CD14-positive monocyte (primary cell): ENCODE data around the gene TOR1AIP1. TPM values are rescaled to one million over a fixed set of nuclear protein-coding genes. Genes with fewer than 3 reads are reported as not detected.

Experiments used
- DNase-seq, 3 donors: peaks; one replicate each; pipeline ENCODE4 v3.0.0-alpha.2; 2011 to 2022
- H2AFZ ChIP-seq: 2 replicates; pipeline ENCODE4 v1.6.0; 2012; ENCODE audit warnings: mild to moderate bottlenecking, low read depth, low read length, inconsistent platforms; ENCODE audit not compliant: insufficient read depth, poor library complexity, severe bottlenecking
- H3K27ac ChIP-seq, 2 donors: 1 replicate in 1 of 2; 2 replicates in 1 of 2; pipeline ENCODE4 v1.5.1; 2012 to 2013; ENCODE audit warnings: low read length in 2 of 2, control low read depth in 1 of 2, inconsistent platforms in 1 of 2, low read depth in 1 of 2, mild to moderate bottlenecking in 1 of 2
- H3K27me3 ChIP-seq, 2 donors: one replicate each; pipeline versions ENCODE4 v1.6.0 to v1.6.1; 2011 to 2013; ENCODE audit warnings: low read length in 2 of 2; ENCODE audit not compliant: control insufficient read depth in 2 of 2, insufficient read depth in 2 of 2
- H3K36me3 ChIP-seq, 2 donors: replicated peaks in 1 of 2; 1 replicate in 1 of 2; 2 replicates in 1 of 2; pipeline versions ENCODE4 v1.5.1 to v1.6.1; 2012 to 2013; ENCODE audit warnings: low read length in 2 of 2, control low read depth in 1 of 2, inconsistent platforms in 1 of 2, mild to moderate bottlenecking in 1 of 2; ENCODE audit not compliant: insufficient read depth in 2 of 2, control insufficient read depth in 1 of 2
- H3K4me1 ChIP-seq, 2 donors: 1 replicate in 1 of 2; 2 replicates in 1 of 2; pipeline versions ENCODE4 v1.5.1 to v1.6.1; 2012 to 2013; ENCODE audit warnings: low read length in 2 of 2, control low read depth in 1 of 2, inconsistent platforms in 1 of 2, mild to moderate bottlenecking in 1 of 2, moderate library complexity in 1 of 2; ENCODE audit not compliant: insufficient read depth in 2 of 2, control insufficient read depth in 1 of 2
- H3K4me2 ChIP-seq: replicated peaks from 2 replicates; pipeline ENCODE3; 2012; ENCODE audit warnings: low read length, moderate library complexity, mild to moderate bottlenecking; ENCODE audit not compliant: poor library complexity, severe bottlenecking; ENCODE audit errors: extremely low read depth
- H3K4me3 ChIP-seq, 3 experiments: fragments of 200-600 bp in 1 of 3; sonication (generic) in 1 of 3; replicated peaks in 1 of 3; 1 replicate in 2 of 3; 2 replicates in 1 of 3; pipeline ENCODE4 v1.5.1; 2011 to 2013; ENCODE audit warnings: low read length in 3 of 3, mild to moderate bottlenecking in 3 of 3, control low read depth in 2 of 3, low read depth in 2 of 3, inconsistent platforms in 1 of 3, moderate library complexity in 1 of 3
- H3K79me2 ChIP-seq: 2 replicates; pipeline ENCODE4 v1.6.0; 2012; ENCODE audit warnings: mild to moderate bottlenecking, control low read depth, inconsistent platforms, low read length, moderate library complexity; ENCODE audit not compliant: insufficient read depth
- H3K9ac ChIP-seq: 2 replicates; pipeline ENCODE4 v1.6.0; 2017; ENCODE audit warnings: low read length, mild to moderate bottlenecking; ENCODE audit not compliant: insufficient read depth, poor library complexity, severe bottlenecking
- H3K9me3 ChIP-seq, 2 donors: replicated peaks in 1 of 2; 1 replicate in 1 of 2; 2 replicates in 1 of 2; pipeline versions ENCODE4 v1.5.1 to v1.6.1; 2012 to 2013; ENCODE audit warnings: low read length in 2 of 2, control low read depth in 1 of 2; ENCODE audit not compliant: control insufficient read depth in 1 of 2, insufficient read depth in 1 of 2
- H4K20me1 ChIP-seq: 2 replicates; pipeline ENCODE4 v1.6.0; 2012; ENCODE audit warnings: mild to moderate bottlenecking, low read length, control low read depth, moderate library complexity; ENCODE audit not compliant: insufficient read depth
- H3K27ac Mint-ChIP-seq, 7 donors: one replicate each; pipeline ENCODE4 v1.8.0; 2020; ENCODE audit warnings: mild to moderate bottlenecking in 7 of 7, mixed read lengths in 7 of 7, moderate library complexity in 6 of 7, inconsistent platforms in 2 of 7
- H3K27me3 Mint-ChIP-seq, 3 donors: one replicate each; pipeline ENCODE4 v1.8.0; 2021 to 2022; ENCODE audit warnings: low read depth in 3 of 3, mild to moderate bottlenecking in 3 of 3, mixed read lengths in 3 of 3, moderate library complexity in 3 of 3, inconsistent platforms in 1 of 3
- H3K36me3 Mint-ChIP-seq, 2 donors: one replicate each; pipeline ENCODE4 v1.8.0; 2020; ENCODE audit warnings: mixed read lengths in 2 of 2, inconsistent platforms in 1 of 2, mild to moderate bottlenecking in 1 of 2
- H3K4me1 Mint-ChIP-seq: one replicate; pipeline ENCODE4 v1.8.0; 2020; ENCODE audit warnings: mild to moderate bottlenecking, mixed read lengths
- H3K4me3 Mint-ChIP-seq, 2 donors: one replicate each; pipeline ENCODE4 v1.8.0; 2020; ENCODE audit warnings: mild to moderate bottlenecking in 2 of 2, mixed read lengths in 2 of 2, moderate library complexity in 1 of 2
- H3K9me3 Mint-ChIP-seq, 7 donors: one replicate each; pipeline ENCODE4 v1.8.0; 2020 to 2022; ENCODE audit warnings: mixed read lengths in 7 of 7, mild to moderate bottlenecking in 6 of 7, moderate library complexity in 6 of 7, inconsistent platforms in 2 of 7
- CTCF ChIP-seq: fragments of 200-600 bp; IDR thresholded peaks from one replicate; pipeline ENCODE4 v1.8.0; 2022; ENCODE audit warnings: antibody characterized with exemption, mild to moderate bottlenecking
- WGBS: methylation state at CpG from one replicate; pipeline ENCODE4 v1.1.5; 2013; ENCODE audit warnings: missing lambda C conversion rate; ENCODE audit not compliant: insufficient coverage; 5-methylcytosine and 5-hydroxymethylcytosine counted together
- intact Hi-C, 2 donors: fragments of 100-400 bp; cut with micrococcal nuclease; formaldehyde crosslinking; loops; one replicate each; pipeline versions ENCODE4 v1.15.0 to v1.15.1; 2023
- polyA plus RNA-seq, 3 donors: library from polyadenylated mRNA; depleted of rRNA in 1 of 3; unstranded in 2 of 3; stranded (reverse) in 1 of 3; fragments of 300-500 nt in 2 of 3; fragments of >200 nt in 1 of 3; fragmentation: Illumina TruSeq in 2 of 3; gene quantifications; 1 replicate in 2 of 3; 2 replicates in 1 of 3; pipeline ENCODE4 v1.2.3, GENCODE V29; 2012 to 2021

TOR1AIP1 gene
- polyA plus RNA-seq, 3 donors = 18.8 to 114 (median 77.5) TPM

GRCh38 chr1:179926850-179927205, 44.7 kb downstream of the TOR1AIP1 start:
- Mint-ChIP-seq H3K36me3 (peaks cover 2 to 5% of the 10 kb centered on the region in 2 donors), H3K27ac (peak overlapping the region in 1 of 7 donors; percentile 56), H3K4me3 (no peak overlapping the region), H3K4me1 (peaks cover 6% of the 10 kb centered on the region), H3K9me3 (no peaks in the 10 kb centered on the region), H3K27me3 (no peaks in the 10 kb centered on the region)
- 94% methylated on average over 2 of the region's 3 CpGs for WGBS
- Histone ChIP-seq H3K4me3 (no peak overlapping the region), H3K79me2 (no peaks in the 10 kb centered on the region), H3K9ac (no peak overlapping the region), H3K36me3 (peaks cover 0 to 4% of the 10 kb centered on the region in 2 donors), H2AFZ (no peak overlapping the region), H3K27me3 (no peaks in the 10 kb centered on the region), H3K9me3 (no peaks in the 10 kb centered on the region), H4K20me1 (no peaks in the 10 kb centered on the region), H3K4me2 (no peak overlapping the region), H3K27ac (no peak overlapping the region), H3K4me1 (peaks cover 0 to 4% of the 10 kb centered on the region in 2 donors)
- intact Hi-C loops = no loop called here
- TF ChIP-seq CTCF = no peak
- no peak for DNase-seq

GRCh38 chr1:179929955-179930798, 48.1 kb downstream of the TOR1AIP1 start:
- Histone ChIP-seq H3K4me2 (no peak overlapping the region), H3K27ac (no peak overlapping the region), H3K79me2 (no peaks in the 10 kb centered on the region), H3K9me3 (no peaks in the 10 kb centered on the region), H4K20me1 (no peaks in the 10 kb centered on the region), H3K4me1 (no peaks in the 10 kb centered on the region), H3K36me3 (no peaks in the 10 kb centered on the region), H2AFZ (no peak overlapping the region), H3K27me3 (no peaks in the 10 kb centered on the region), H3K4me3 (no peak overlapping the region), H3K9ac (no peak overlapping the region)
- no peak for TF ChIP-seq CTCF
- H3K36me3 Mint-ChIP-seq = no peaks in the 10 kb centered on the region
- intact Hi-C loops = no loop called here
- no peak overlapping the region for H3K4me3 Mint-ChIP-seq
- H3K9me3 Mint-ChIP-seq = no peaks in the 10 kb centered on the region
- H3K27me3 Mint-ChIP-seq = peaks cover 0 to 2% (median 2%) of the 10 kb centered on the region in 3 donors
- DNase-seq = no peak
- peaks cover 2% of the 10 kb centered on the region for H3K4me1 Mint-ChIP-seq
- no CpG with 5 or more reads among the region's 2 CpGs for WGBS
- H3K27ac Mint-ChIP-seq = no peak overlapping the region
